Tibial artery (tissue), 4 donors: ENCODE results near the gene MRPS18A.

Source experiments
- DNase-seq, 2 donors: peaks; one replicate each; pipeline ENCODE4 v3.0.0-alpha.2; 2019
- H3K27ac ChIP-seq, 2 donors: fragments of 200-600 bp; sonication (generic) in 1 of 2; 1 replicate in 1 of 2; 2 replicates in 1 of 2; pipeline ENCODE4 v1.5.1; 2018 to 2019; ENCODE audit warnings: mild to moderate bottlenecking in 1 of 2
- H3K27me3 ChIP-seq, 2 donors: fragments of 200-600 bp; sonication (generic) in 1 of 2; one replicate each; pipeline versions ENCODE4 v1.5.1 to v1.6.0; 2016 to 2019
- H3K36me3 ChIP-seq, 3 donors: fragments of 200-600 bp; sonication (generic) in 2 of 3; one replicate each; pipeline ENCODE4 v1.5.1; 2016 to 2019; ENCODE audit warnings: mild to moderate bottlenecking in 2 of 3
- H3K4me1 ChIP-seq, 4 donors: fragments of 200-600 bp; sonication (generic) in 2 of 4; 1 replicate in 3 of 4; 2 replicates in 1 of 4; pipeline ENCODE4 v1.5.1; 2016 to 2019
- H3K4me3 ChIP-seq, 2 donors: fragments of 200-600 bp; sonication (generic) in 1 of 2; 1 replicate in 1 of 2; 2 replicates in 1 of 2; pipeline ENCODE4 v1.5.1; 2018 to 2019; ENCODE audit warnings: mild to moderate bottlenecking in 2 of 2
- H3K9me3 ChIP-seq, 3 donors: fragments of 200-600 bp; sonication (generic) in 1 of 3; one replicate each; pipeline ENCODE4 v1.5.1; 2016 to 2019
- intact Hi-C: fragments of 100-400 bp; cut with DNase I; formaldehyde crosslinking; loops from one replicate; pipeline ENCODE4 v1.15.0; 2023; ENCODE audit warnings: low total_unique reads
- TF ChIP-seq, protein P1 (sequence below), 2 experiments: fragments of 200-600 bp in 1 of 2; fragments of 450-650 bp in 1 of 2; IDR thresholded peaks; one replicate each; pipeline ENCODE4 v1.5.1; 2017 to 2019; ENCODE audit warnings: antibody characterized with exemption in 2 of 2, mild to moderate bottlenecking in 1 of 2, moderate library complexity in 1 of 2

Gene MRPS18A

GRCh38 chr6:43630980-43631619 lies 56.5 kb downstream of the MRPS18A start:
- intact Hi-C loops, result loop anchor here (5.0 kb wide), 1 partner anchor 71 kb away; no protein-coding TSS in a partner anchor
- H3K4me1 ChIP-seq, result peaks cover 0 to 30% (median 23%) of the 10 kb centered on the region in 4 donors
- peak overlapping the region in 1 of 2 donors; percentile 95 for H3K27ac ChIP-seq
- no peaks in the 10 kb centered on the region for H3K9me3 ChIP-seq
- no peak for DNase-seq
- no peak overlapping the region for H3K4me3 ChIP-seq
- H3K36me3 ChIP-seq, result peaks cover 0 to 5% (median 2%) of the 10 kb centered on the region in 3 donors
- no peaks in the 10 kb centered on the region for H3K27me3 ChIP-seq
- TF ChIP-seq, protein P1, sequence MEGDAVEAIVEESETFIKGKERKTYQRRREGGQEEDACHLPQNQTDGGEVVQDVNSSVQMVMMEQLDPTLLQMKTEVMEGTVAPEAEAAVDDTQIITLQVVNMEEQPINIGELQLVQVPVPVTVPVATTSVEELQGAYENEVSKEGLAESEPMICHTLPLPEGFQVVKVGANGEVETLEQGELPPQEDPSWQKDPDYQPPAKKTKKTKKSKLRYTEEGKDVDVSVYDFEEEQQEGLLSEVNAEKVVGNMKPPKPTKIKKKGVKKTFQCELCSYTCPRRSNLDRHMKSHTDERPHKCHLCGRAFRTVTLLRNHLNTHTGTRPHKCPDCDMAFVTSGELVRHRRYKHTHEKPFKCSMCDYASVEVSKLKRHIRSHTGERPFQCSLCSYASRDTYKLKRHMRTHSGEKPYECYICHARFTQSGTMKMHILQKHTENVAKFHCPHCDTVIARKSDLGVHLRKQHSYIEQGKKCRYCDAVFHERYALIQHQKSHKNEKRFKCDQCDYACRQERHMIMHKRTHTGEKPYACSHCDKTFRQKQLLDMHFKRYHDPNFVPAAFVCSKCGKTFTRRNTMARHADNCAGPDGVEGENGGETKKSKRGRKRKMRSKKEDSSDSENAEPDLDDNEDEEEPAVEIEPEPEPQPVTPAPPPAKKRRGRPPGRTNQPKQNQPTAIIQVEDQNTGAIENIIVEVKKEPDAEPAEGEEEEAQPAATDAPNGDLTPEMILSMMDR (IDR thresholded peaks at IDR 0.05), result no peak

DNA sequence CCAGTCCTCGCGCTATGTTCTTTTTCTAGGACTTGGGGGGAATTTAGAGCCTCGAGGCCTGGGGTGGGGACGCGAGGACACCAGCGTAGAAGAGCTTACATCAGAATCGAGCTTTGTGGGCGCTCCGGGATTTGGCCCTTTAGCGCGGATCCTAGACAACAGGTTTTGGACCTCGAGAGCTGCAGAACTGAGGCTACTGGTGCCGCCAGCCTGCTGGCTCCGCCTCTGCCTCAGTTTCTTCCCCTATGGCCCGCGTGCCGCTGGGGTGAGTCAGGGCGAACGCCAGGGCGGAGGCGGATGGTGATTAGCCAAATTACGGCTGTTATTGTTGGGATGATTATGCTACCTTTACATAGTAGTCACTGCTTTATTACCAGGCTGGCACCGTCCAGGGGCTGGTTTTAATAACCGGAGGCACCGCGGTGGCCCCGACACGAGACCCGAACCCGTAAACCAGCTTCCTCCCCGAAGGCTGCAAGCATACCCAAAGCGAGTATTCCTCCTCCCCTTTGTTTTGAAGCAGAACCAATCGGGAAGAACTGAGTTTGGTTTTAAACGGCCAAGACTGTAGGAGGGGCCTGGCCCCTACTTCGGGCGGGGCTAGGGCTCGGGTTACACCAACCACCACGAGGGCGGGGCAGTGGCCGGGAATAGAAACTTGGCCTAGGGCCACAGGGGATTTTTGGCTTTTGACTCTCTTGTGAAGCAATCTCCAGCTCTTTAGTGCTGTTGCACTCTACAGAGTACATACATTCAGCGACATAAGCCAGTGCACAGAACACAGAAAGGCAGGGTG lies 57.9 kb downstream of the MRPS18A start:
- Histone ChIP-seq H3K4me3 (peak overlapping the region; percentile 93 to 99), H3K27me3 (no peaks in the 10 kb centered on the region), H3K36me3 (peaks cover 14 to 19% (median 16%) of the 10 kb centered on the region in 3 donors), H3K4me1 (peaks cover 0 to 25% (median 21%) of the 10 kb centered on the region in 4 donors), H3K27ac (peak overlapping the region; percentile 93 to 95), H3K9me3 (no peaks in the 10 kb centered on the region)
- intact Hi-C loops, result loop anchor here (5.0 kb wide), 1 partner anchor 73 kb away; no protein-coding TSS in a partner anchor
- TF ChIP-seq, protein P1 (IDR thresholded peaks at IDR 0.05), result peak in 1 of 2 experiments; percentile 3
- peak; percentile 98 for DNase-seq

DNA sequence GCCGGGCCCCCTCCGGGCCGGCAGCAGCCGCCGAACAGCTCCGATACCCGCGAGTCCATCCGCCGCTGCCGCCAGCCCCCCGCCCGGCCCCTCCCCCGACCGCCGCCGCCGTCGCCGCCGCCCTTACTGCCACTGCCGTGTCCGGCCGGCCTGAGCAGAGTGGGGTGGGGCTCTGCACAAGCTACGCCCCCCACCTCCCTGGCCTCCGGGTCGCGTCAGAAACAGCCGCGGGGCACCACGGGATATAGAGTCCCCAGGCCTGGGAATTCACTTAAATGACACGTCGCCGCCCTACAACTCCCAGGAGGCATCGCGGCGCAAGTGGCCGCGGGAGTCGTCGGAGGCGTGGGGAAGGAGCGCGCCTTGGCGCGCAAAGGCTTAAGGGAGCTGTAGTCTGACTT lies 58.5 kb downstream of the MRPS18A start, which contains the start of gene GTPBP2:
Gene GTPBP2 (minus strand): TSS at position 161 of the 401 bp plus-strand sequence. CDS start 102 bp downstream, at position 59.
- Histone ChIP-seq H3K36me3 (peaks cover 20 to 25% (median 22%) of the 10 kb centered on the region in 3 donors), H3K9me3 (no peaks in the 10 kb centered on the region), H3K27ac (peak within 1 kb of the TSS; percentile 93 to 95), H3K4me1 (peaks cover 0 to 25% (median 21%) of the 10 kb centered on the region in 4 donors), H3K27me3 (no peaks in the 10 kb centered on the region), H3K4me3 (peak within 1 kb of the TSS; percentile 93 to 99)
- intact Hi-C loops, result no loop called here
- TF ChIP-seq, protein P1 (IDR thresholded peaks at IDR 0.05), result no peak
- DNase-seq, result peak; percentile 99 to 100

- Histone ChIP-seq H3K4me3 (peak overlapping the region; percentile 93 to 99), H3K27me3 (no peaks in the 10 kb centered on the region), H3K27ac (peak overlapping the region; percentile 93 to 95), H3K9me3 (no peaks in the 10 kb centered on the region), H3K4me1 (peaks cover 0 to 25% (median 21%) of the 10 kb centered on the region in 4 donors), H3K36me3 (peaks cover 25 to 31% (median 28%) of the 10 kb centered on the region in 3 donors)
- intact Hi-C loops, result no loop called here
- peak; percentile 39 to 80 for DNase-seq
- TF ChIP-seq, protein P1 (IDR thresholded peaks at IDR 0.05), result no peak
These were observed 59.0 kb downstream of the MRPS18A start for GRCh38 chr6:43628393-43629103.
